Uterus (tissue), 4 donors: ENCODE results near the gene NREP. TPM values are rescaled to one million over a fixed set of nuclear protein-coding genes. Genes with fewer than 3 reads are reported as not detected.

Experiments
- DNase-seq, 2 donors: peaks; one replicate each; pipeline ENCODE4 v3.0.0-alpha.2; 2019 to 2020
- H3K27ac ChIP-seq, 2 donors: fragments of 200-600 bp; sonication (generic); 1 replicate in 1 of 2; 2 replicates in 1 of 2; pipeline ENCODE4 v1.5.1; 2016 to 2018
- H3K27me3 ChIP-seq, 2 donors: fragments of 200-600 bp; sonication (generic); one replicate each; pipeline ENCODE4 v1.5.1; 2018 to 2019; ENCODE audit warnings: control low read depth in 1 of 2
- H3K36me3 ChIP-seq, 2 donors: fragments of 200-600 bp; sonication (generic); one replicate each; pipeline ENCODE4 v1.5.1; 2019; ENCODE audit warnings: control low read depth in 1 of 2
- H3K4me1 ChIP-seq, 2 donors: fragments of 200-600 bp; sonication (generic); one replicate each; pipeline ENCODE4 v1.5.1; 2018 to 2019; ENCODE audit warnings: control low read depth in 1 of 2
- H3K4me3 ChIP-seq, 2 donors: fragments of 200-600 bp; sonication (generic); 1 replicate in 1 of 2; 2 replicates in 1 of 2; pipeline ENCODE4 v1.5.1; 2018 to 2019; ENCODE audit warnings: mild to moderate bottlenecking in 1 of 2
- H3K9me3 ChIP-seq, 2 donors: fragments of 200-600 bp; sonication (generic); one replicate each; pipeline ENCODE4 v1.5.1; 2019; ENCODE audit warnings: control low read depth in 1 of 2
- POLR2A ChIP-seq, 2 donors: fragments of 450-650 bp; IDR thresholded peaks; one replicate each; pipeline ENCODE4 v1.6.1; 2016; ENCODE audit warnings: antibody characterized with exemption in 2 of 2, mild to moderate bottlenecking in 1 of 2, moderate library complexity in 1 of 2
- intact Hi-C: fragments of 100-400 bp; cut with DNase I; formaldehyde crosslinking; loops from one replicate; pipeline ENCODE4 v1.15.1; 2023; ENCODE audit warnings: low total_unique reads
- total RNA-seq, 4 donors: library from RNA; depleted of rRNA in 3 of 4; stranded (reverse); fragments of >200 nt in 3 of 4; gene quantifications; one replicate each; pipeline versions ENCODE4 v1.1.0 to v1.2.4, GENCODE V29; 2014 to 2023
- TF ChIP-seq, protein P1 (sequence below), 4 experiments: fragments of 200-600 bp in 2 of 4; fragments of 450-650 bp in 2 of 4; sonication (generic) in 2 of 4; IDR thresholded peaks; one replicate each; pipeline ENCODE4 v1.5.1; 2016 to 2019; ENCODE audit warnings: antibody characterized with exemption in 4 of 4, mild to moderate bottlenecking in 2 of 4, moderate library complexity in 1 of 4
- donor health status: DM: yes; HTN: yes; CAD: no.

Gene NREP
- total RNA-seq, 4 donors from 2014 or later: 21.4 to 779 (median 52.6) TPM

DNA sequence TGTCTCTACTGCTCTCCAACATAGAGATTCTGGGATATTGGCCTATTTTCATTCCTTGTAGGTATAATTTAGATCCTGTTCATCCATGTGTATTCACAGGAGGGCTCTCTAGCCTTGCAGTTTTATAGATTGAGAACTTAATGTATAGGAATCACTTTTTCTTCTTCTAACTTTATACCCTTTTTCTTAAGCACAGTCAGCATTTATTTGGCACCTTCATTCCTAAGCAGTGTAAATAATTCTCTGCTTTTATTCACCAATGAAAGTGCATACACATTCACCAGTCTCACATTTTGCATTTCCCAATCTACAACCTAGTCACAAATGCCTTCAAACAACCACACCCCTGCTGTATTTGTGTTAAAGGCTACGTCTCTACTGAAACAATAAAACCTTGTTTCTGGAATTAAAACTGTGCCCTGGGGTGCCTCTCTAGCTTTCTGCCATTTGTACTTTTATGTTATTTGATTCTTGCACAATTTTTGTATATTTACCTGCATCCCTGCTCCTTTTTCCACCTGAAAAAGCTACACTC, 49.3 kb downstream of the NREP start:
- H3K36me3 ChIP-seq: no peaks in the 10 kb centered on the region
- no peaks in the 10 kb centered on the region for H3K9me3 ChIP-seq
- TF ChIP-seq, protein P1, sequence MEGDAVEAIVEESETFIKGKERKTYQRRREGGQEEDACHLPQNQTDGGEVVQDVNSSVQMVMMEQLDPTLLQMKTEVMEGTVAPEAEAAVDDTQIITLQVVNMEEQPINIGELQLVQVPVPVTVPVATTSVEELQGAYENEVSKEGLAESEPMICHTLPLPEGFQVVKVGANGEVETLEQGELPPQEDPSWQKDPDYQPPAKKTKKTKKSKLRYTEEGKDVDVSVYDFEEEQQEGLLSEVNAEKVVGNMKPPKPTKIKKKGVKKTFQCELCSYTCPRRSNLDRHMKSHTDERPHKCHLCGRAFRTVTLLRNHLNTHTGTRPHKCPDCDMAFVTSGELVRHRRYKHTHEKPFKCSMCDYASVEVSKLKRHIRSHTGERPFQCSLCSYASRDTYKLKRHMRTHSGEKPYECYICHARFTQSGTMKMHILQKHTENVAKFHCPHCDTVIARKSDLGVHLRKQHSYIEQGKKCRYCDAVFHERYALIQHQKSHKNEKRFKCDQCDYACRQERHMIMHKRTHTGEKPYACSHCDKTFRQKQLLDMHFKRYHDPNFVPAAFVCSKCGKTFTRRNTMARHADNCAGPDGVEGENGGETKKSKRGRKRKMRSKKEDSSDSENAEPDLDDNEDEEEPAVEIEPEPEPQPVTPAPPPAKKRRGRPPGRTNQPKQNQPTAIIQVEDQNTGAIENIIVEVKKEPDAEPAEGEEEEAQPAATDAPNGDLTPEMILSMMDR (IDR thresholded peaks at IDR 0.05): no peak
- TF ChIP-seq POLR2A (IDR thresholded peaks at IDR 0.05): no peak
- H3K27me3 ChIP-seq: no peaks in the 10 kb centered on the region
- no peak overlapping the region for H3K4me3 ChIP-seq
- H3K27ac ChIP-seq: no peak overlapping the region
- intact Hi-C loops: no loop called here
- no peaks in the 10 kb centered on the region for H3K4me1 ChIP-seq
- DNase-seq: no peak

DNA sequence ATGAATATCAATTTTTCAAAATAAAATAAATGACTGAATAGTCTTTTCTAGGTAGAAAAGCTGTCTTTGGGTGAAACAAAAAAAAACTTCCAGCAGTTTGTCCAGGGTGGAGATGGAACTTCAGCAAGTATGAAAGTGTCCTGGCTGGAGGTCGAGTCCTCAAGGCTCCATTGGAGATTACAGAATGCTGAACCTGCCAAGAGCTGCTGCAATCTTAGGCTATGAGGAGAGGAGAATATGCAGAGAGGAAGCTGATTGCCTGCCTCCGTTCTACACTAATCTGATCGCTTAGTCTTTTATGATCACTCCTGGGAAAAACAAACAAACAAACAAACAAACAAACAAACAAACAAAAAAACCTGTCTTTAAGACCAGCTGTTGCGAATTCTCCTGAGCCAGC, 50.6 kb downstream of the NREP start:
- Histone ChIP-seq H3K36me3 (no peaks in the 10 kb centered on the region), H3K4me1 (no peaks in the 10 kb centered on the region), H3K9me3 (no peaks in the 10 kb centered on the region), H3K27ac (no peak overlapping the region), H3K4me3 (no peak overlapping the region), H3K27me3 (no peaks in the 10 kb centered on the region)
- intact Hi-C loops: no loop called here
- TF ChIP-seq, protein P1 (IDR thresholded peaks at IDR 0.05): no peak
- no peak for TF ChIP-seq POLR2A (IDR thresholded peaks at IDR 0.05)
- DNase-seq: no peak

DNA sequence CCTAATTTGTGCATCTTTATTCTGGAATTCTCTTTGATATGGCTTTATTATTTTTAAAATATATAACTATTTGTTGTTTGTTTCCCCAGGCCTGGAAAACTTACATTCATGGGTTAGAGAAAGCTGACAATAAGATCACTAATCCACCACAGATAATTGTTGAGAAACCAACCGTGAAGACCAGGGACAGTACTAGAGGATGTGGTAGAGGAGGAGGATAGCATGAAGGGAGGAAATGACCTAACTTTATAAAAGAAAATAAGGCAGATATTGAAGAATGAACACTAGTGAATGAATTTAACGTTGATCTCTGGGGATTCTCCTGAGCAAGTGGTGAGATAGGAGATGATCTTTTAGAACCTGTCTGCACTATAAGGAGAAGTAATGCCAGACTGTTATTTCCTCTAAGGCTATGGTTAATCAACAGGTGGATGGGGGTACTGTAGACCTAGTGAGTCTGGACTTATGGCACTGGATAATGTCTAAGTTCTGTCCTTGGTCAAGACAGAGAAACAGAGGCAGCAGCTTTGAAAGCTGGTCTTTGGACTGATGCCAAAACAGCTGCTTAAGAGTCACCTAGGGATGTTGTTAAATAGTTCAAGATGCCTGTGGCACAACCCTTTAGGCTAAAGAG, 52.4 kb downstream of the NREP start:
- no peaks in the 10 kb centered on the region for H3K9me3 ChIP-seq
- no peaks in the 10 kb centered on the region for H3K4me1 ChIP-seq
- intact Hi-C loops: no loop called here
- no peak for TF ChIP-seq POLR2A (IDR thresholded peaks at IDR 0.05)
- TF ChIP-seq, protein P1 (IDR thresholded peaks at IDR 0.05): no peak
- no peak overlapping the region for H3K4me3 ChIP-seq
- no peaks in the 10 kb centered on the region for H3K27me3 ChIP-seq
- no peaks in the 10 kb centered on the region for H3K36me3 ChIP-seq
- DNase-seq: no peak
- no peak overlapping the region for H3K27ac ChIP-seq

DNA sequence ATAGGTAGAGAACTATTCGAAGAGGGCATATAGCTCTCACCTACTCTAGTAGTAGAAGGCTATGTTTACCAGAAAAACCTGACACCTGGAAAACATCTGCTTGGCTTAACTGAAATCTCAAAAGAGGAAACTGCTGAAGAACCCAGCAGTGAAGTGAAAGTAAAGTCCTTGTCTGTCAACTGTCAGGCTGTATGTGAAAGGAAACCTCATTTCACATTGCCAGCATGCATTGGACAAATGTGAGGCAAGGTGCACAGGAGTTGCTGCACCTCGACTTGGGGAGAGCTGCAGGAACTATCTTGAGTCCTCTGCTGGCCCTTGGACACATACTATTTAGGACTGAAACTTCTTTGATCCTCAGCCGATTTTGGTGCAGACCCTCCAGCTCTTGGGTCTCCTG, 53.3 kb downstream of the NREP start:
- Histone ChIP-seq H3K9me3 (no peaks in the 10 kb centered on the region), H3K36me3 (no peaks in the 10 kb centered on the region), H3K4me3 (no peak overlapping the region), H3K4me1 (no peaks in the 10 kb centered on the region), H3K27ac (no peak overlapping the region), H3K27me3 (no peaks in the 10 kb centered on the region)
- TF ChIP-seq, protein P1 (IDR thresholded peaks at IDR 0.05): no peak
- no peak for TF ChIP-seq POLR2A (IDR thresholded peaks at IDR 0.05)
- no peak for DNase-seq
- intact Hi-C loops: no loop called here

DNA sequence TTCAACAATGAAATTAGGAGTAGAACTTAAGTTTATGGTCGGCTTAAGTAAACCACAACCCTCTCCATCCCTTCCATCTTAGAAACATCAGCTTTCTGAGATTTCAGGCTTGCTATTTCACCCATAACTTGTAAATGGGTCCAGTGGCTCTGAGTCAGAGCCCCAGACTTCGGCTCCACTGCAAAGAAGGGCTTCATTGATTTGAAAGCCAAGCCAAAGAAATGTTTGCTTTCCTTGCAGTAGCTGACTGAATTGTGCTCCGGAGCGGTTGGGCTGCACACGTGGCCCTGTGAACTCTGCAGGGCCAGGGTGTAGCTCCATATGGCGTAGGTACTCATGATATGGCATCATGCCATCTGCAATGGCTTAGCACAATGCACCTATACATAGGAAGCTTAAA, 57.0 kb downstream of the NREP start:
- no peak for TF ChIP-seq POLR2A (IDR thresholded peaks at IDR 0.05)
- TF ChIP-seq, protein P1 (IDR thresholded peaks at IDR 0.05): no peak
- intact Hi-C loops: no loop called here

More for the DNA sequence above, 57.0 kb downstream of the NREP start:
- Histone ChIP-seq H3K4me3 (no peak overlapping the region), H3K4me1 (no peaks in the 10 kb centered on the region), H3K27me3 (no peaks in the 10 kb centered on the region), H3K36me3 (no peaks in the 10 kb centered on the region), H3K9me3 (no peaks in the 10 kb centered on the region), H3K27ac (no peak overlapping the region)
- DNase-seq: no peak
